Panc1 (cell line): Measurements from ENCODE around the gene PRKCZ. TPM values are rescaled to one million over a fixed set of nuclear protein-coding genes. Genes with fewer than 3 reads are reported as not detected.

Source experiments
- ATAC-seq: fragments of 200-7000 bp; cut with Tn5 transposase; 2 replicates; pipeline ENCODE4 v1.9.1; 2020; ENCODE audit warnings: mild to moderate bottlenecking, moderate library complexity
- BruUV-seq: library from RNA; stranded (reverse); fragments of 400-500 nt; replicated peaks from 2 replicates; lab custom pipeline; 2021; lab: Mats Ljungman, UMichigan
- CTCF ChIA-PET: fragments of 300-600 bp; sonication (Branson Sonifier 250); formaldehyde crosslinking; loops from one replicate; lab custom pipeline; 2022; ENCODE audit warnings: antibody characterized with exemption; lab: Charles Lee
- POLR2A ChIA-PET: fragments of 300-600 bp; sonication (Branson Sonifier 250); formaldehyde crosslinking; loops from one replicate; lab custom pipeline; 2022; ENCODE audit warnings: antibody characterized with exemption; lab: Charles Lee
- DNase-seq: peaks from one replicate; pipeline ENCODE4 v3.0.0-alpha.2; 2010; ENCODE audit warnings: low read depth, low spot score
- H3K27ac ChIP-seq: 2 replicates; pipeline ENCODE4 v1.5.1; 2011; ENCODE audit warnings: mild to moderate bottlenecking, low read length, inconsistent platforms
- H3K27me3 ChIP-seq: fragments of 200-500 bp; sonication (Bioruptor generic); 2 replicates; pipeline ENCODE4 v1.6.0; 2014; ENCODE audit warnings: low read length, inconsistent platforms; ENCODE audit not compliant: control insufficient read depth, insufficient read depth
- H3K36me3 ChIP-seq: fragments of 200-500 bp; sonication (Bioruptor generic); 2 replicates; pipeline ENCODE4 v1.5.1; 2014; ENCODE audit warnings: inconsistent platforms, mild to moderate bottlenecking, low read length, moderate library complexity; ENCODE audit not compliant: control insufficient read depth, insufficient read depth
- H3K4me1 ChIP-seq: 2 replicates; pipeline ENCODE4 v1.5.1; 2011; ENCODE audit warnings: inconsistent platforms, mild to moderate bottlenecking, low read length, moderate library complexity; ENCODE audit not compliant: control insufficient read depth, insufficient read depth
- H3K4me3 ChIP-seq, 2 experiments: 2 replicates each; pipeline ENCODE4 v1.5.1; 2011 to 2012; ENCODE audit warnings: low read depth in 2 of 2, low read length in 2 of 2, mild to moderate bottlenecking in 2 of 2, inconsistent platforms in 1 of 2, moderate library complexity in 1 of 2
- H3K9me3 ChIP-seq: fragments of 200-500 bp; sonication (Bioruptor generic); 2 replicates; pipeline ENCODE4 v1.5.1; 2014; ENCODE audit warnings: low read depth, mild to moderate bottlenecking, inconsistent platforms, low read length, moderate library complexity; ENCODE audit not compliant: control insufficient read depth, insufficient read depth
- POLR2AphosphoS5 ChIP-seq: IDR thresholded peaks from 2 replicates; pipeline ENCODE4 v1.6.1; 2012; ENCODE audit warnings: mild to moderate bottlenecking, low read depth, low read length, moderate library complexity
- SIN3A ChIP-seq: IDR thresholded peaks from 2 replicates; pipeline ENCODE4 v1.6.1; 2012; ENCODE audit warnings: low read depth, mild to moderate bottlenecking, low read length, moderate library complexity, borderline replicate concordance; ENCODE audit not compliant: insufficient read depth
- TCF7L2 ChIP-seq: IDR thresholded peaks from 2 replicates; pipeline ENCODE4 v1.6.1; 2011; ENCODE audit warnings: mild to moderate bottlenecking, low read depth, low read length, inconsistent platforms
- in situ Hi-C: cut with HindIII; loops from 2 replicates; pipeline ENCODE4 v1.10.0; 2016; ENCODE audit warnings: low sequenced_read_pairs, low pct_unique_long_range_greater_than_20kb
- intact Hi-C: fragments of 100-400 bp; cut with micrococcal nuclease; formaldehyde crosslinking; loops from one replicate; pipeline ENCODE4 v1.10.0; 2022; ENCODE audit not compliant: unreplicated experiment
- total RNA-seq: library from RNA; stranded (reverse); gene quantifications from one replicate; pipeline ENCODE4 v1.2.1, GENCODE V29; 2021; ENCODE audit not compliant: unreplicated experiment
- TF ChIP-seq, protein P1 (sequence below), 2 experiments: IDR thresholded peaks; 2 replicates each; pipeline ENCODE4 v1.6.1; 2011 to 2012; ENCODE audit warnings: low read depth in 2 of 2, control low read depth in 1 of 2, low read length in 1 of 2, mild to moderate bottlenecking in 1 of 2, moderate library complexity in 1 of 2; ENCODE audit not compliant: insufficient read depth in 1 of 2
- TF ChIP-seq, protein P2 (sequence below): fragments of 450-650 bp; IDR thresholded peaks from 2 replicates; pipeline ENCODE4 v1.5.1; 2017; ENCODE audit warnings: mild to moderate bottlenecking

PRKCZ gene
- total RNA-seq, 1 experiment from 2014 or later = 26.7 TPM

DNA sequence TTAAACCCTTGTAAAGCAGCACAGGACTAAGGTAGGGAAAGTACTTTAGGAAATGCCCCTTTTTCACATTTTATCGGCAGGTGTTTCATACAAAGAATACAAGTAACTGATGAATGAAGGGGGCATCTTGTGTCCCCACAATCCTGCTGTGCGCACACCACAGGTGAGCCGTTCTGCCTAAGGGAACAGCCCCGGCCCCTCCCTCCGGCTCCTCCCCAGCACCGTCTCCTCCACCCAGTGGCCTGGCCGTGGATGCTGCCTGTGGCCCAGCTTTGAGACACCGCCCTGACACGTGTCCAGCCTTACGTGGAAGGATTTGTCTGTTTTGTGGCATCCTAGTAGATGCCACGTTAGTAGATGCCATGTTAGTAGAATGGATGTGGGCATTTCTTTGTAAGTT, 131.5 kb downstream of the PRKCZ start:
- TF ChIP-seq SIN3A = no peak
- TF ChIP-seq, protein P1, sequence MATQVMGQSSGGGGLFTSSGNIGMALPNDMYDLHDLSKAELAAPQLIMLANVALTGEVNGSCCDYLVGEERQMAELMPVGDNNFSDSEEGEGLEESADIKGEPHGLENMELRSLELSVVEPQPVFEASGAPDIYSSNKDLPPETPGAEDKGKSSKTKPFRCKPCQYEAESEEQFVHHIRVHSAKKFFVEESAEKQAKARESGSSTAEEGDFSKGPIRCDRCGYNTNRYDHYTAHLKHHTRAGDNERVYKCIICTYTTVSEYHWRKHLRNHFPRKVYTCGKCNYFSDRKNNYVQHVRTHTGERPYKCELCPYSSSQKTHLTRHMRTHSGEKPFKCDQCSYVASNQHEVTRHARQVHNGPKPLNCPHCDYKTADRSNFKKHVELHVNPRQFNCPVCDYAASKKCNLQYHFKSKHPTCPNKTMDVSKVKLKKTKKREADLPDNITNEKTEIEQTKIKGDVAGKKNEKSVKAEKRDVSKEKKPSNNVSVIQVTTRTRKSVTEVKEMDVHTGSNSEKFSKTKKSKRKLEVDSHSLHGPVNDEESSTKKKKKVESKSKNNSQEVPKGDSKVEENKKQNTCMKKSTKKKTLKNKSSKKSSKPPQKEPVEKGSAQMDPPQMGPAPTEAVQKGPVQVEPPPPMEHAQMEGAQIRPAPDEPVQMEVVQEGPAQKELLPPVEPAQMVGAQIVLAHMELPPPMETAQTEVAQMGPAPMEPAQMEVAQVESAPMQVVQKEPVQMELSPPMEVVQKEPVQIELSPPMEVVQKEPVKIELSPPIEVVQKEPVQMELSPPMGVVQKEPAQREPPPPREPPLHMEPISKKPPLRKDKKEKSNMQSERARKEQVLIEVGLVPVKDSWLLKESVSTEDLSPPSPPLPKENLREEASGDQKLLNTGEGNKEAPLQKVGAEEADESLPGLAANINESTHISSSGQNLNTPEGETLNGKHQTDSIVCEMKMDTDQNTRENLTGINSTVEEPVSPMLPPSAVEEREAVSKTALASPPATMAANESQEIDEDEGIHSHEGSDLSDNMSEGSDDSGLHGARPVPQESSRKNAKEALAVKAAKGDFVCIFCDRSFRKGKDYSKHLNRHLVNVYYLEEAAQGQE (IDR thresholded peaks at IDR 0.05; ENCODE audit: insufficient read depth in 1 of 2, low read depth in 2 of 2, low read length in 1 of 2) = no peak
- TF ChIP-seq, protein P2, sequence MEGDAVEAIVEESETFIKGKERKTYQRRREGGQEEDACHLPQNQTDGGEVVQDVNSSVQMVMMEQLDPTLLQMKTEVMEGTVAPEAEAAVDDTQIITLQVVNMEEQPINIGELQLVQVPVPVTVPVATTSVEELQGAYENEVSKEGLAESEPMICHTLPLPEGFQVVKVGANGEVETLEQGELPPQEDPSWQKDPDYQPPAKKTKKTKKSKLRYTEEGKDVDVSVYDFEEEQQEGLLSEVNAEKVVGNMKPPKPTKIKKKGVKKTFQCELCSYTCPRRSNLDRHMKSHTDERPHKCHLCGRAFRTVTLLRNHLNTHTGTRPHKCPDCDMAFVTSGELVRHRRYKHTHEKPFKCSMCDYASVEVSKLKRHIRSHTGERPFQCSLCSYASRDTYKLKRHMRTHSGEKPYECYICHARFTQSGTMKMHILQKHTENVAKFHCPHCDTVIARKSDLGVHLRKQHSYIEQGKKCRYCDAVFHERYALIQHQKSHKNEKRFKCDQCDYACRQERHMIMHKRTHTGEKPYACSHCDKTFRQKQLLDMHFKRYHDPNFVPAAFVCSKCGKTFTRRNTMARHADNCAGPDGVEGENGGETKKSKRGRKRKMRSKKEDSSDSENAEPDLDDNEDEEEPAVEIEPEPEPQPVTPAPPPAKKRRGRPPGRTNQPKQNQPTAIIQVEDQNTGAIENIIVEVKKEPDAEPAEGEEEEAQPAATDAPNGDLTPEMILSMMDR = no peak
- no peak for TF ChIP-seq POLR2AphosphoS5
- no peak for TF ChIP-seq TCF7L2
- CTCF ChIA-PET = no interaction called here
- intact Hi-C loops = no loop called here
- POLR2A ChIA-PET = no interaction called here
- no peaks in the 10 kb centered on the region for H3K4me1 ChIP-seq
- no peak overlapping the region for H3K27ac ChIP-seq
- no peak overlapping the region for H3K4me3 ChIP-seq
- DNase-seq (no peak), ATAC-seq (no peak)
- in situ Hi-C loops = no loop called here
- no TSS peak for BruUV-seq
- H3K9me3 ChIP-seq = no peaks in the 10 kb centered on the region
- no peaks in the 10 kb centered on the region for H3K27me3 ChIP-seq
- H3K36me3 ChIP-seq = no peaks in the 10 kb centered on the region

DNA sequence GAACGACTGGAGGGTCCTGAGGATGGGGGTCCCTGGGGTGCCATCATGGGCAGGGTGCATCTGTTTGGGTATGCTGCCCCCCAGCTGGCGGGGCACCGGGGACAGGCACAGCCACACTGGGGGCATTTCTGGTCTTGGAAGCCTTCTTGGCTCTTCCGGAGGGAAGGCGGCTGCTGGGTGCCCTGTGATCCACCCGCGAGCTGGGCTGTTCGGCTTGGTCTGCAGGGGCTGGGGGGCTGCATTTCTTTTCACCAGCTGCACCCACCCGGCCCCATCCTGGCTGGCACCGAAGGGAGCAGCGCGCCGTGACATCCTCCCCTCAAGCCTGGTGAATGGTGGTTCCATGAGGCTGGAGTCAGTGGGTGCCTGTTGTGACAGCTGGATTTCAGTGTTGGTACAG, 132.2 kb downstream of the PRKCZ start:
- Histone ChIP-seq H3K9me3 (no peaks in the 10 kb centered on the region), H3K27ac (no peak overlapping the region), H3K36me3 (no peaks in the 10 kb centered on the region), H3K4me1 (no peaks in the 10 kb centered on the region), H3K4me3 (no peak overlapping the region), H3K27me3 (no peaks in the 10 kb centered on the region)
- DNase-seq = no peak
- no TSS peak for BruUV-seq
- POLR2A ChIA-PET = interaction anchor here (0.6 kb wide), 1 partner anchor 18 kb away, joined by 3 read pairs; no protein-coding TSS in a partner anchor
- CTCF ChIA-PET = no interaction called here
- in situ Hi-C loops (no loop called here), intact Hi-C loops (no loop called here)
- no peak for ATAC-seq
- TF ChIP-seq, protein P2 = no peak
- no peak for TF ChIP-seq TCF7L2
- no peak for TF ChIP-seq SIN3A
- TF ChIP-seq POLR2AphosphoS5 = no peak
- TF ChIP-seq, protein P1 (IDR thresholded peaks at IDR 0.05; ENCODE audit: insufficient read depth in 1 of 2, low read depth in 2 of 2, low read length in 1 of 2) = no peak
